Endothelial cell (in vitro differentiated cells): ENCODE results near the gene PKP3. TPM values are rescaled to one million over a fixed set of nuclear protein-coding genes. Genes with fewer than 3 reads are reported as not detected.
"Not testable (repeated sequence)": the region's sequence is repeated elsewhere in the genome, so short reads cannot be mapped to it uniquely, and the experiment has no call there.

Source experiments
- DNase-seq: peaks from one replicate; pipeline ENCODE4 v3.0.0; 2021; ENCODE audit warnings: low spot score
- H3K27ac Mint-ChIP-seq: one replicate; pipeline ENCODE4 v1.8.0; 2021; ENCODE audit warnings: mixed read lengths, inconsistent platforms; ENCODE audit not compliant: unreplicated experiment
- H3K27me3 Mint-ChIP-seq: one replicate; pipeline ENCODE4 v1.8.0; 2021; ENCODE audit warnings: mild to moderate bottlenecking, moderate library complexity, mixed read lengths, inconsistent platforms; ENCODE audit not compliant: unreplicated experiment
- H3K36me3 Mint-ChIP-seq: one replicate; pipeline ENCODE4 v1.8.0; 2021; ENCODE audit warnings: mild to moderate bottlenecking, low read depth, mixed read lengths, inconsistent platforms; ENCODE audit not compliant: unreplicated experiment
- H3K4me1 Mint-ChIP-seq: one replicate; pipeline ENCODE4 v1.8.0; 2021; ENCODE audit warnings: mild to moderate bottlenecking, mixed read lengths, inconsistent platforms; ENCODE audit not compliant: unreplicated experiment
- H3K4me3 Mint-ChIP-seq: one replicate; pipeline ENCODE4 v1.8.0; 2021; ENCODE audit warnings: mild to moderate bottlenecking, mixed read lengths, inconsistent platforms; ENCODE audit not compliant: unreplicated experiment
- H3K9me3 Mint-ChIP-seq: one replicate; pipeline ENCODE4 v1.8.0; 2021; ENCODE audit warnings: mixed read lengths, inconsistent platforms; ENCODE audit not compliant: unreplicated experiment
- total RNA-seq: library from RNA; stranded (reverse); fragmentation: NEBNext Ultra II Directional; extraction: Animal tissue kit (Norgen Biotek cat#: 25700); gene quantifications from one replicate; pipeline ENCODE4 v1.2.1, GENCODE V29; 2021; ENCODE audit not compliant: unreplicated experiment
- TF ChIP-seq, protein P1 (sequence below): fragments of 200-600 bp; sonication (generic); IDR thresholded peaks from one replicate; pipeline ENCODE4 v1.5.0; 2021; ENCODE audit warnings: antibody characterized with exemption; ENCODE audit not compliant: unreplicated experiment

PKP3 gene
- total RNA-seq, 1 donor from 2014 or later = 0.49 TPM

- H3K4me3 Mint-ChIP-seq = no peak overlapping the region
- no peaks in the 10 kb centered on the region for H3K4me1 Mint-ChIP-seq
- no peak overlapping the region for H3K27ac Mint-ChIP-seq
- H3K36me3 Mint-ChIP-seq = peaks cover 3% of the 10 kb centered on the region
- peaks cover 4% of the 10 kb centered on the region for H3K9me3 Mint-ChIP-seq
- TF ChIP-seq, protein P1, sequence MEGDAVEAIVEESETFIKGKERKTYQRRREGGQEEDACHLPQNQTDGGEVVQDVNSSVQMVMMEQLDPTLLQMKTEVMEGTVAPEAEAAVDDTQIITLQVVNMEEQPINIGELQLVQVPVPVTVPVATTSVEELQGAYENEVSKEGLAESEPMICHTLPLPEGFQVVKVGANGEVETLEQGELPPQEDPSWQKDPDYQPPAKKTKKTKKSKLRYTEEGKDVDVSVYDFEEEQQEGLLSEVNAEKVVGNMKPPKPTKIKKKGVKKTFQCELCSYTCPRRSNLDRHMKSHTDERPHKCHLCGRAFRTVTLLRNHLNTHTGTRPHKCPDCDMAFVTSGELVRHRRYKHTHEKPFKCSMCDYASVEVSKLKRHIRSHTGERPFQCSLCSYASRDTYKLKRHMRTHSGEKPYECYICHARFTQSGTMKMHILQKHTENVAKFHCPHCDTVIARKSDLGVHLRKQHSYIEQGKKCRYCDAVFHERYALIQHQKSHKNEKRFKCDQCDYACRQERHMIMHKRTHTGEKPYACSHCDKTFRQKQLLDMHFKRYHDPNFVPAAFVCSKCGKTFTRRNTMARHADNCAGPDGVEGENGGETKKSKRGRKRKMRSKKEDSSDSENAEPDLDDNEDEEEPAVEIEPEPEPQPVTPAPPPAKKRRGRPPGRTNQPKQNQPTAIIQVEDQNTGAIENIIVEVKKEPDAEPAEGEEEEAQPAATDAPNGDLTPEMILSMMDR = no peak
- no peak for DNase-seq
- peaks cover 19% of the 10 kb centered on the region for H3K27me3 Mint-ChIP-seq
These were observed 40.5 kb downstream of the PKP3 start for GRCh38 chr11:434496-434895.

- not testable (repeated sequence) for H3K4me3 Mint-ChIP-seq, H3K4me1 Mint-ChIP-seq, DNase-seq, H3K27ac Mint-ChIP-seq, H3K36me3 Mint-ChIP-seq, H3K9me3 Mint-ChIP-seq
- H3K27me3 Mint-ChIP-seq = peaks cover 21% of the 10 kb centered on the region
These were observed 41.2 kb downstream of the PKP3 start for GRCh38 chr11:434999-435740.

- Mint-ChIP-seq H3K4me1 (no peaks in the 10 kb centered on the region), H3K27ac (no peak overlapping the region), H3K4me3 (no peak overlapping the region), H3K36me3 (peaks cover 3% of the 10 kb centered on the region), H3K9me3 (peaks cover 4% of the 10 kb centered on the region), H3K27me3 (peaks cover 20% of the 10 kb centered on the region)
- TF ChIP-seq, protein P1 = no peak
- no peak for DNase-seq
These were observed 43.3 kb downstream of the PKP3 start for GRCh38 chr11:437228-437870.

DNA sequence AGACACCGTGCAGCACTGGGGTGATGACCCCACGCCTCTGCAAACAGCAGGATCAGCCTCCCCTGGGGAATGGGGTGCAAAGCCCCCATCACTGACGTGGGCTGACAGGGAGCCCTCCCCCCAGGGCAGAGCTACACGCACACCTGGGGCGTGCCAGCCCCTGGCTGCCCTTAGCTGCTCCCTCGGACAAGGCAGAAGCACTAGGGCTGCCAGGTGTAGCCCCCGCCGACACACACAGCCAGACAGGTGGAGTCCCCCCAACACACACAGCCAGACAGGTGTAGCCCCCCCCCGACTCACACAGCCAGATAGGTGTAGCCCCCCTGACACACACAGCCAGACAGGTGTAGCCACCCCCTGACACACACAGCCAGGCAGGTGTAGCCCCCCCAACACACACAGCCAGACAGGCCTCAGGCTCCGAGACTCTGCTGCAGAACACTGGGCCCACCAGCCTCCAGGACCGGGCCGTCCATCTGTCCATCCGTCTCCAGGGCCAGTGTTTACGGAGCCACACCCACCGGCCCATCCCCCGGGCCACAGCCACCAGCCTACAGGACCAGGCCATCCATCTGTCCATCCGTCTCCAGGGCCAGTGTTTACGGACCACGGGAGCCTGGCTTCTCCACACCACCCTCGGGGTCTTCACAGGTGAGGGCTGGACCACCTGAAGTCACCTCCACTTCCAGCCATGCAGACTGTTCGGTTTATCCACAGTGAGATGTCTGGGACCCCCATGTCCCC, 44.3 kb downstream of the PKP3 start:
- Mint-ChIP-seq H3K27ac (no peak overlapping the region), H3K36me3 (peaks cover 3% of the 10 kb centered on the region), H3K9me3 (peaks cover 4% of the 10 kb centered on the region), H3K27me3 (peaks cover 20% of the 10 kb centered on the region), H3K4me1 (no peaks in the 10 kb centered on the region), H3K4me3 (no peak overlapping the region)
- TF ChIP-seq, protein P1 = no peak
- DNase-seq = no peak

DNA sequence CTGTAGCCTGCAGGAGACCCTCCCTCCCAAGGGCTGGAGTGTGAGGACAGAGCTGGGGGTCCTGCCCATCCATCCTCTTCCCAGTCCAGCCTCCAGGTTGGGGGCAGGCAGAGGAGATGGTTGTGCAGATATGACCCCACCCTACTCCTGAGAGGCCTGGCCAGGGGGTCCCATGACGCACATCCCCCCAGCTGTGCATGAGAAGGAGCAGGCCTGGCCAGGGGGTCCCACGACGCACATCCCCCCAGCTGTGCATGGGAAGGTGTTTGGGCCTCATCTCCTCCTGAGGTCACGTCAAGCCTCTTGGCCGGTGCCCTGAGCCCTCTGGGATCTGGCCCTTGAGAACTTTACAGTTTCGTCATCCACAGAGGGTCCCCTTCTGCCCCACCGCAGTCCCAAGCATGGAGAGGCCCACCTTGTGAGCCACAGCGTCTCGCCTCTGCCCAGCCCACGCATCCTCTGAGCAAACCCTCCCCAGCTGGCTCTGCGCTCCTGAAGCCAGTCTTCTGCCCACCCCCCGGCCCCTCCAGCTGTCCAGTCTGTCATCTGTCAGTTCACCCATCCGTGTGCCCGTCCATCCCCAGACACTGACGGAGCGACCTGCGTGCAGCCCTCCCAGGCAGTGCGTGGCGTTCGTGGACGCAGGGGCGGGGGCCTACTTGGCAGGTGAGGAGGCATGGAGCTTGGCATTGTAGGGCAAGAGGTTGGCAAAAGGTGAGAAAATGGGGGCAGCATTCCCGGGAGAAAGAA, 45.5 kb downstream of the PKP3 start:
- TF ChIP-seq, protein P1 = no peak
- no peak overlapping the region for H3K27ac Mint-ChIP-seq
- peaks cover 4% of the 10 kb centered on the region for H3K9me3 Mint-ChIP-seq
- DNase-seq = no peak
- peaks cover 19% of the 10 kb centered on the region for H3K27me3 Mint-ChIP-seq
- H3K4me3 Mint-ChIP-seq = no peak overlapping the region
- H3K4me1 Mint-ChIP-seq = no peaks in the 10 kb centered on the region
- H3K36me3 Mint-ChIP-seq = peaks cover 3% of the 10 kb centered on the region
